Natural killer cell (primary cell): Measurements from ENCODE around the gene MRM2. TPM values are rescaled to one million over a fixed set of nuclear protein-coding genes. Genes with fewer than 3 reads are reported as not detected.

Experiments
- ATAC-seq, 3 donors: fragments of 150-1000 bp in 2 of 3; fragments of 200-7000 bp in 1 of 3; cut with Tn5 transposase; 1 replicate in 1 of 3; 2 replicates in 2 of 3; pipeline ENCODE4 v1.10.0; 2021; ENCODE audit warnings: mild to moderate bottlenecking in 2 of 3, moderate library complexity in 2 of 3
- DNase-seq, 2 donors: peaks; one replicate each; pipeline versions ENCODE4 v3.0.0 to v3.0.0-alpha.2; 2013 to 2021; ENCODE audit warnings: mixed read lengths in 1 of 2
- H3K27ac ChIP-seq: one replicate; pipeline ENCODE4 v1.5.1; 2013; ENCODE audit warnings: mild to moderate bottlenecking, low read length
- H3K27me3 ChIP-seq: one replicate; pipeline ENCODE4 v1.6.1; 2013; ENCODE audit warnings: low read length; ENCODE audit not compliant: control insufficient read depth, insufficient read depth
- H3K36me3 ChIP-seq: one replicate; pipeline ENCODE4 v1.6.1; 2013; ENCODE audit warnings: low read length; ENCODE audit not compliant: control insufficient read depth, insufficient read depth
- H3K4me1 ChIP-seq: one replicate; pipeline ENCODE4 v1.6.1; 2013; ENCODE audit warnings: low read length; ENCODE audit not compliant: control insufficient read depth, insufficient read depth
- H3K4me3 ChIP-seq: one replicate; pipeline ENCODE4 v1.5.1; 2013; ENCODE audit warnings: low read length
- H3K9me3 ChIP-seq: one replicate; pipeline ENCODE4 v1.6.1; 2013; ENCODE audit warnings: low read length; ENCODE audit not compliant: control insufficient read depth, insufficient read depth
- H3K27ac Mint-ChIP-seq, 2 donors: one replicate each; pipeline ENCODE4 v1.8.0; 2022; ENCODE audit warnings: mild to moderate bottlenecking in 2 of 2, mixed read lengths in 2 of 2, moderate library complexity in 1 of 2
- H3K27me3 Mint-ChIP-seq, 2 donors: one replicate each; pipeline ENCODE4 v1.8.0; 2022; ENCODE audit warnings: low read depth in 2 of 2, mixed read lengths in 2 of 2
- H3K36me3 Mint-ChIP-seq: one replicate; pipeline ENCODE4 v1.8.0; 2022; ENCODE audit warnings: mixed read lengths
- H3K4me1 Mint-ChIP-seq, 2 donors: one replicate each; pipeline ENCODE4 v1.8.0; 2022; ENCODE audit warnings: mixed read lengths in 2 of 2
- H3K4me3 Mint-ChIP-seq: one replicate; pipeline ENCODE4 v1.8.0; 2022; ENCODE audit warnings: mild to moderate bottlenecking, moderate library complexity, mixed read lengths
- H3K9me3 Mint-ChIP-seq, 2 donors: one replicate each; pipeline ENCODE4 v1.8.0; 2022; ENCODE audit warnings: mixed read lengths in 2 of 2
- CTCF ChIP-seq: fragments of 200-600 bp; IDR thresholded peaks from one replicate; pipeline ENCODE4 v1.8.0; 2022; ENCODE audit warnings: antibody characterized with exemption
- WGBS: methylation state at CpG from one replicate; pipeline ENCODE4 v1.1.7; 2013; ENCODE audit warnings: missing lambda C conversion rate; ENCODE audit not compliant: insufficient coverage; 5-methylcytosine and 5-hydroxymethylcytosine counted together
- intact Hi-C: fragments of 100-400 bp; cut with micrococcal nuclease; formaldehyde crosslinking; loops from one replicate; pipeline ENCODE4 v1.14.2; 2022
- total RNA-seq, 4 donors: library from RNA; stranded (reverse); fragments of 120-200 nt in 1 of 4; gene quantifications; one replicate each; pipeline versions ENCODE4 v1.2.3 to v1.2.4, GENCODE V29; 2013 to 2022

MRM2 gene
- total RNA-seq, 3 donors from 2014 or later (not counting 1 experiment from before 2014, with no cell fraction given): 7.9 to 12.0 (median 10.0) TPM

GRCh38 chr7:2211259-2211880, 30.6 kb downstream of the MRM2 start:
- H3K36me3 Mint-ChIP-seq: peaks cover 7% of the 10 kb centered on the region
- WGBS: 92% methylated on average over 15 of the region's 15 CpGs
- intact Hi-C loops: no loop called here
- Histone ChIP-seq H3K36me3 (peaks cover 45% of the 10 kb centered on the region), H3K4me1 (no peaks in the 10 kb centered on the region), H3K9me3 (no peaks in the 10 kb centered on the region), H3K27ac (no peak overlapping the region), H3K27me3 (no peaks in the 10 kb centered on the region), H3K4me3 (no peak overlapping the region)
- TF ChIP-seq CTCF: no peak
- peaks cover 0 to 5% of the 10 kb centered on the region in 2 donors for H3K4me1 Mint-ChIP-seq
- no peak overlapping the region for H3K27ac Mint-ChIP-seq
- no peak overlapping the region for H3K4me3 Mint-ChIP-seq
- no peaks in the 10 kb centered on the region for H3K27me3 Mint-ChIP-seq
- H3K9me3 Mint-ChIP-seq: no peaks in the 10 kb centered on the region
- no peak for ATAC-seq
- no peak for DNase-seq

GRCh38 chr7:2210551-2211258, 31.3 kb downstream of the MRM2 start:
- TF ChIP-seq CTCF: no peak
- peaks cover 39% of the 10 kb centered on the region for H3K36me3 ChIP-seq
- no peak overlapping the region for H3K4me3 Mint-ChIP-seq
- no peak for DNase-seq
- no peaks in the 10 kb centered on the region for H3K27me3 Mint-ChIP-seq
- H3K27ac ChIP-seq: no peak overlapping the region
- peaks cover 7% of the 10 kb centered on the region for H3K36me3 Mint-ChIP-seq
- peaks cover 0 to 5% of the 10 kb centered on the region in 2 donors for H3K4me1 Mint-ChIP-seq
- ATAC-seq: no peak
- H3K27ac Mint-ChIP-seq: no peak overlapping the region
- no peak overlapping the region for H3K4me3 ChIP-seq
- no peaks in the 10 kb centered on the region for H3K9me3 Mint-ChIP-seq
- no peaks in the 10 kb centered on the region for H3K27me3 ChIP-seq
- intact Hi-C loops: no loop called here
- no peaks in the 10 kb centered on the region for H3K9me3 ChIP-seq
- 96% methylated on average over 30 of the region's 30 CpGs for WGBS
- H3K4me1 ChIP-seq: no peaks in the 10 kb centered on the region

- Mint-ChIP-seq H3K36me3 (peaks cover 7% of the 10 kb centered on the region), H3K4me1 (peaks cover 0 to 5% of the 10 kb centered on the region in 2 donors), H3K4me3 (no peak overlapping the region), H3K9me3 (no peaks in the 10 kb centered on the region), H3K27me3 (no peaks in the 10 kb centered on the region), H3K27ac (no peak overlapping the region)
- Histone ChIP-seq H3K9me3 (no peaks in the 10 kb centered on the region), H3K27me3 (no peaks in the 10 kb centered on the region), H3K4me3 (no peak overlapping the region), H3K36me3 (peaks cover 37% of the 10 kb centered on the region), H3K27ac (no peak overlapping the region), H3K4me1 (no peaks in the 10 kb centered on the region)
- no peak for TF ChIP-seq CTCF
- no peak for DNase-seq
- 76% methylated on average over 8 of the region's 8 CpGs for WGBS
- intact Hi-C loops: no loop called here
- no peak for ATAC-seq
These were observed 32.1 kb downstream of the MRM2 start for GRCh38 chr7:2209961-2210323.
